HCT116 (cell line): Measurements from ENCODE around the gene DAPP1.

ENCODE experiments used
- CEBPB ChIP-seq: IDR thresholded peaks from 2 replicates; pipeline ENCODE4 v1.6.1; 2012; ENCODE audit warnings: low read depth
- EGR1 ChIP-seq: IDR thresholded peaks from 2 replicates; pipeline ENCODE4 v1.6.1; 2012; ENCODE audit warnings: low read depth
- ELF1 ChIP-seq: IDR thresholded peaks from 2 replicates; pipeline ENCODE4 v1.6.1; 2012; ENCODE audit warnings: low read depth, borderline replicate concordance
- EZH2 ChIP-seq: fragments of 200-600 bp; sonication (generic); IDR thresholded peaks from 2 replicates; pipeline ENCODE4 v1.6.1; 2017; ENCODE audit warnings: antibody characterized with exemption, mixed run types
- JUND ChIP-seq: IDR thresholded peaks from 2 replicates; pipeline ENCODE4 v1.6.1; 2012
- POLR2A ChIP-seq: IDR thresholded peaks from 2 replicates; pipeline ENCODE4 v1.7.0; 2011; ENCODE audit warnings: borderline replicate concordance; ENCODE audit not compliant: insufficient read depth, insufficient read length; ENCODE audit errors: extremely low read depth
- RAD21 ChIP-seq: IDR thresholded peaks from 2 replicates; pipeline ENCODE4 v1.6.1; 2012; ENCODE audit warnings: low read depth, mild to moderate bottlenecking
- YY1 ChIP-seq: IDR thresholded peaks from 2 replicates; pipeline ENCODE4 v1.6.1; 2011; ENCODE audit warnings: low read length, low read depth, moderate library complexity, mild to moderate bottlenecking; ENCODE audit not compliant: insufficient replicate concordance; ENCODE audit errors: extremely low read depth
- ZFX ChIP-seq: fragments of 450-650 bp; IDR thresholded peaks from 2 replicates; pipeline ENCODE4 v1.6.1; 2017
- ZNF274 ChIP-seq: fragments of 200-500 bp; sonication (Bioruptor generic); IDR thresholded peaks from 2 replicates; pipeline ENCODE4 v1.6.1; 2014; ENCODE audit warnings: mild to moderate bottlenecking, low read depth, low read length, inconsistent platforms
- TF ChIP-seq, protein P1 (sequence below), 3 experiments: fragments of 200-600 bp in 1 of 3; sonication (generic) in 1 of 3; IDR thresholded peaks in 2 of 3; conservative IDR thresholded peaks in 1 of 3; 2 replicates each; pipeline ENCODE4 v1.5.1; 2012 to 2017; ENCODE audit warnings: low read depth in 2 of 3, low read length in 2 of 3, antibody characterized with exemption in 1 of 3, borderline replicate concordance in 1 of 3, control low read depth in 1 of 3, mild to moderate bottlenecking in 1 of 3, mixed read lengths in 1 of 3, mixed run types in 1 of 3, moderate library complexity in 1 of 3; ENCODE audit not compliant: insufficient read depth in 1 of 3
- TF ChIP-seq, protein P2 (sequence below): IDR thresholded peaks from 2 replicates; pipeline ENCODE4 v1.6.1; 2012; ENCODE audit warnings: low read depth
- TF ChIP-seq, protein P3 (sequence below): IDR thresholded peaks from 2 replicates; pipeline ENCODE4 v1.6.1; 2012

GRCh38 chr4:99835942-99836341 is 19.3 kb downstream of the DAPP1 start:
- TF ChIP-seq, protein P1, sequence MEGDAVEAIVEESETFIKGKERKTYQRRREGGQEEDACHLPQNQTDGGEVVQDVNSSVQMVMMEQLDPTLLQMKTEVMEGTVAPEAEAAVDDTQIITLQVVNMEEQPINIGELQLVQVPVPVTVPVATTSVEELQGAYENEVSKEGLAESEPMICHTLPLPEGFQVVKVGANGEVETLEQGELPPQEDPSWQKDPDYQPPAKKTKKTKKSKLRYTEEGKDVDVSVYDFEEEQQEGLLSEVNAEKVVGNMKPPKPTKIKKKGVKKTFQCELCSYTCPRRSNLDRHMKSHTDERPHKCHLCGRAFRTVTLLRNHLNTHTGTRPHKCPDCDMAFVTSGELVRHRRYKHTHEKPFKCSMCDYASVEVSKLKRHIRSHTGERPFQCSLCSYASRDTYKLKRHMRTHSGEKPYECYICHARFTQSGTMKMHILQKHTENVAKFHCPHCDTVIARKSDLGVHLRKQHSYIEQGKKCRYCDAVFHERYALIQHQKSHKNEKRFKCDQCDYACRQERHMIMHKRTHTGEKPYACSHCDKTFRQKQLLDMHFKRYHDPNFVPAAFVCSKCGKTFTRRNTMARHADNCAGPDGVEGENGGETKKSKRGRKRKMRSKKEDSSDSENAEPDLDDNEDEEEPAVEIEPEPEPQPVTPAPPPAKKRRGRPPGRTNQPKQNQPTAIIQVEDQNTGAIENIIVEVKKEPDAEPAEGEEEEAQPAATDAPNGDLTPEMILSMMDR (IDR thresholded peaks at IDR 0.05 in 2 of 3, conservative IDR thresholded peaks at IDR 0.05 in 1 of 3; ENCODE audit: borderline replicate concordance in 1 of 3, insufficient read depth in 1 of 3, low read depth in 2 of 3, low read length in 2 of 3) = no peak
- TF ChIP-seq EZH2 (no peak), RAD21 (no peak), ZFX (no peak), POLR2A (no peak), ZNF274 (no peak), EGR1 (no peak), YY1 (no peak), CEBPB (no peak), ELF1 (no peak), JUND (no peak)
- TF ChIP-seq, protein P2, sequence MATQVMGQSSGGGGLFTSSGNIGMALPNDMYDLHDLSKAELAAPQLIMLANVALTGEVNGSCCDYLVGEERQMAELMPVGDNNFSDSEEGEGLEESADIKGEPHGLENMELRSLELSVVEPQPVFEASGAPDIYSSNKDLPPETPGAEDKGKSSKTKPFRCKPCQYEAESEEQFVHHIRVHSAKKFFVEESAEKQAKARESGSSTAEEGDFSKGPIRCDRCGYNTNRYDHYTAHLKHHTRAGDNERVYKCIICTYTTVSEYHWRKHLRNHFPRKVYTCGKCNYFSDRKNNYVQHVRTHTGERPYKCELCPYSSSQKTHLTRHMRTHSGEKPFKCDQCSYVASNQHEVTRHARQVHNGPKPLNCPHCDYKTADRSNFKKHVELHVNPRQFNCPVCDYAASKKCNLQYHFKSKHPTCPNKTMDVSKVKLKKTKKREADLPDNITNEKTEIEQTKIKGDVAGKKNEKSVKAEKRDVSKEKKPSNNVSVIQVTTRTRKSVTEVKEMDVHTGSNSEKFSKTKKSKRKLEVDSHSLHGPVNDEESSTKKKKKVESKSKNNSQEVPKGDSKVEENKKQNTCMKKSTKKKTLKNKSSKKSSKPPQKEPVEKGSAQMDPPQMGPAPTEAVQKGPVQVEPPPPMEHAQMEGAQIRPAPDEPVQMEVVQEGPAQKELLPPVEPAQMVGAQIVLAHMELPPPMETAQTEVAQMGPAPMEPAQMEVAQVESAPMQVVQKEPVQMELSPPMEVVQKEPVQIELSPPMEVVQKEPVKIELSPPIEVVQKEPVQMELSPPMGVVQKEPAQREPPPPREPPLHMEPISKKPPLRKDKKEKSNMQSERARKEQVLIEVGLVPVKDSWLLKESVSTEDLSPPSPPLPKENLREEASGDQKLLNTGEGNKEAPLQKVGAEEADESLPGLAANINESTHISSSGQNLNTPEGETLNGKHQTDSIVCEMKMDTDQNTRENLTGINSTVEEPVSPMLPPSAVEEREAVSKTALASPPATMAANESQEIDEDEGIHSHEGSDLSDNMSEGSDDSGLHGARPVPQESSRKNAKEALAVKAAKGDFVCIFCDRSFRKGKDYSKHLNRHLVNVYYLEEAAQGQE = no peak
- TF ChIP-seq, protein P3, sequence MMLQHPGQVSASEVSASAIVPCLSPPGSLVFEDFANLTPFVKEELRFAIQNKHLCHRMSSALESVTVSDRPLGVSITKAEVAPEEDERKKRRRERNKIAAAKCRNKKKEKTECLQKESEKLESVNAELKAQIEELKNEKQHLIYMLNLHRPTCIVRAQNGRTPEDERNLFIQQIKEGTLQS = no peak
